BLaER1 treated with 17β-estradiol and CSF1 and Interleukin-3, amounts not matched to agents 10 nM and 100 nM (cell line): ENCODE data around the gene TOX2.
A peak's percentile ranks its signal among the peaks of the same experiment; 100 is the strongest.

ENCODE experiments used
- H3K27ac ChIP-seq, 11 experiments: shearing (Covaris generic); formaldehyde crosslinking; 2 replicates each; pipeline ENCODE4 v1.8.1; 2022
- H3K27me3 ChIP-seq, 11 experiments: shearing (Covaris generic); formaldehyde crosslinking; 2 replicates each; pipeline ENCODE4 v1.8.1; 2022
- H3K36me3 ChIP-seq, 11 experiments: shearing (Covaris generic); formaldehyde crosslinking; 2 replicates each; pipeline ENCODE4 v1.8.1; 2022
- H3K4me1 ChIP-seq, 10 experiments: shearing (Covaris generic); formaldehyde crosslinking; 2 replicates each; pipeline ENCODE4 v1.8.1; 2022
- H3K4me2 ChIP-seq, 11 experiments: shearing (Covaris generic); formaldehyde crosslinking; 2 replicates each; pipeline ENCODE4 v1.8.1; 2022
- H3K4me3 ChIP-seq, 10 experiments: shearing (Covaris generic); formaldehyde crosslinking; 2 replicates each; pipeline ENCODE4 v1.8.1; 2022
- H3K9ac ChIP-seq, 11 experiments: shearing (Covaris generic); formaldehyde crosslinking; 2 replicates each; pipeline ENCODE4 v1.8.1; 2022
- H3K9me3 ChIP-seq, 11 experiments: shearing (Covaris generic); formaldehyde crosslinking; replicated peaks in 1 of 11; 2 replicates each; pipeline ENCODE4 v1.8.1; 2022
- H4K20me1 ChIP-seq, 11 experiments: shearing (Covaris generic); formaldehyde crosslinking; 2 replicates each; pipeline ENCODE4 v1.8.1; 2022
- Cebpa-rat ChIP-seq, 11 experiments: shearing (Covaris generic); IDR thresholded peaks; 2 replicates each; pipeline ENCODE4 v1.8.1; 2022

TOX2 gene

GRCh38 chr20:43911066-43911465 lies 3.6 kb upstream of the TOX2 start:
- peak overlapping the region in 5 of 11 experiments; percentile 50 to 72 (median 62); a peak in 10 of 22 replicates for H3K4me2 ChIP-seq
- no peaks in the 10 kb centered on the region for H4K20me1 ChIP-seq
- peak overlapping the region in 2 of 11 experiments; percentile 11 to 41; a peak in 2 of 22 replicates for H3K27ac ChIP-seq
- peaks cover 12 to 13% (median 12%) of the 10 kb centered on the region in 11 experiments for H3K27me3 ChIP-seq
- no peak overlapping the region for H3K9ac ChIP-seq
- peaks cover 30 to 63% (median 50%) of the 10 kb centered on the region in 11 experiments for H3K9me3 ChIP-seq
- H3K4me1 ChIP-seq, result peaks cover 4 to 40% (median 17%) of the 10 kb centered on the region in 10 experiments; a peak in 19 of 20 replicates
- TF ChIP-seq Cebpa-rat (IDR thresholded peaks at IDR 0.05), result no peak
- H3K4me3 ChIP-seq, result no peak overlapping the region
- H3K36me3 ChIP-seq, result no peaks in the 10 kb centered on the region

GRCh38 chr20:43913291-43914025 lies 1.2 kb upstream of the TOX2 start:
- peaks cover 16 to 21% (median 19%) of the 10 kb centered on the region in 11 experiments for H3K27me3 ChIP-seq
- H3K9me3 ChIP-seq, result peaks cover 22 to 52% (median 41%) of the 10 kb centered on the region in 11 experiments
- no peak overlapping the region for H3K27ac ChIP-seq
- no peak for TF ChIP-seq Cebpa-rat (IDR thresholded peaks at IDR 0.05)
- no peak overlapping the region for H3K9ac ChIP-seq
- H3K4me3 ChIP-seq, result no peak overlapping the region; a peak in 1 of 20 replicates
- peaks cover 4 to 42% (median 20%) of the 10 kb centered on the region in 10 experiments; a peak in 19 of 20 replicates for H3K4me1 ChIP-seq
- no peaks in the 10 kb centered on the region for H4K20me1 ChIP-seq
- peak overlapping the region in 1 of 11 experiments; percentile 58; a peak in 2 of 22 replicates for H3K4me2 ChIP-seq
- H3K36me3 ChIP-seq, result no peaks in the 10 kb centered on the region

- Histone ChIP-seq H3K4me2 (peak overlapping the region; percentile 58 to 78 (median 68)), H3K9ac (peak overlapping the region in 5 of 11 experiments; percentile 13 to 77 (median 61); a peak in 5 of 22 replicates), H3K27me3 (peaks cover 16 to 21% (median 19%) of the 10 kb centered on the region in 11 experiments), H3K4me1 (peaks cover 4 to 29% (median 19%) of the 10 kb centered on the region in 10 experiments; a peak in 19 of 20 replicates), H3K36me3 (no peaks in the 10 kb centered on the region), H3K4me3 (peak overlapping the region; percentile 53 to 71 (median 60); a peak in 18 of 20 replicates), H3K27ac (no peak overlapping the region), H4K20me1 (no peaks in the 10 kb centered on the region), H3K9me3 (peaks cover 14 to 42% (median 34%) of the 10 kb centered on the region in 11 experiments)
- no peak for TF ChIP-seq Cebpa-rat (IDR thresholded peaks at IDR 0.05)
These were observed 790 bp downstream of the TOX2 start for GRCh38 chr20:43915211-43916072.

GRCh38 chr20:43916073-43916880 lies 1.6 kb downstream of the TOX2 start:
- no peak overlapping the region for H3K9ac ChIP-seq
- H3K36me3 ChIP-seq, result no peaks in the 10 kb centered on the region
- peaks cover 4 to 22% (median 16%) of the 10 kb centered on the region in 10 experiments; a peak in 18 of 20 replicates for H3K4me1 ChIP-seq
- no peak overlapping the region for H3K27ac ChIP-seq
- peaks cover 14 to 41% (median 31%) of the 10 kb centered on the region in 11 experiments for H3K9me3 ChIP-seq
- H3K4me3 ChIP-seq, result peak overlapping the region in 3 of 10 experiments; percentile 46 to 57 (median 53); a peak in 4 of 20 replicates
- H3K27me3 ChIP-seq, result peaks cover 16 to 21% (median 19%) of the 10 kb centered on the region in 11 experiments
- H4K20me1 ChIP-seq, result no peaks in the 10 kb centered on the region
- no peak for TF ChIP-seq Cebpa-rat (IDR thresholded peaks at IDR 0.05)
- H3K4me2 ChIP-seq, result peak overlapping the region in 10 of 11 experiments; percentile 58 to 78 (median 69); a peak in 16 of 22 replicates

GRCh38 chr20:43916881-43917371 lies 2.3 kb downstream of the TOX2 start:
- no peaks in the 10 kb centered on the region for H4K20me1 ChIP-seq
- no peaks in the 10 kb centered on the region for H3K36me3 ChIP-seq
- H3K4me3 ChIP-seq, result no peak overlapping the region
- H3K27ac ChIP-seq, result no peak overlapping the region
- no peak for TF ChIP-seq Cebpa-rat (IDR thresholded peaks at IDR 0.05)
- no peak overlapping the region for H3K4me2 ChIP-seq
- peaks cover 16 to 21% (median 19%) of the 10 kb centered on the region in 11 experiments for H3K27me3 ChIP-seq
- peaks cover 4 to 26% (median 17%) of the 10 kb centered on the region in 10 experiments; a peak in 17 of 20 replicates for H3K4me1 ChIP-seq
- H3K9me3 ChIP-seq, result peaks cover 14 to 34% (median 25%) of the 10 kb centered on the region in 11 experiments; a peak in 21 of 22 replicates
- no peak overlapping the region for H3K9ac ChIP-seq

- no peak for TF ChIP-seq Cebpa-rat (IDR thresholded peaks at IDR 0.05)
- Histone ChIP-seq H4K20me1 (no peaks in the 10 kb centered on the region), H3K27ac (no peak overlapping the region), H3K9me3 (peaks cover 11 to 30% (median 20%) of the 10 kb centered on the region in 11 experiments; a peak in 21 of 22 replicates), H3K4me1 (peaks cover 4 to 27% (median 17%) of the 10 kb centered on the region in 10 experiments; a peak in 17 of 20 replicates), H3K4me2 (no peak overlapping the region), H3K4me3 (no peak overlapping the region), H3K36me3 (no peaks in the 10 kb centered on the region), H3K9ac (no peak overlapping the region), H3K27me3 (peaks cover 16 to 21% (median 19%) of the 10 kb centered on the region in 11 experiments)
These were observed 2.7 kb downstream of the TOX2 start for GRCh38 chr20:43917380-43917779.

GRCh38 chr20:43919686-43920403 lies 5.2 kb downstream of the TOX2 start:
- Histone ChIP-seq H3K9me3 (peaks cover 0 to 11% (median 0%) of the 10 kb centered on the region in 11 experiments; a peak in 5 of 22 replicates), H4K20me1 (no peaks in the 10 kb centered on the region; a peak in 1 of 22 replicates), H3K9ac (no peak overlapping the region), H3K27ac (no peak overlapping the region), H3K36me3 (no peaks in the 10 kb centered on the region), H3K4me3 (no peak overlapping the region), H3K4me2 (no peak overlapping the region), H3K4me1 (peaks cover 9 to 38% (median 25%) of the 10 kb centered on the region in 10 experiments), H3K27me3 (peaks cover 16 to 27% (median 20%) of the 10 kb centered on the region in 11 experiments)
- TF ChIP-seq Cebpa-rat (IDR thresholded peaks at IDR 0.05), result no peak
